Skin of body (tissue), 1 donor: Measurements from ENCODE around the gene TCF25. TPM values are rescaled to one million over a fixed set of nuclear protein-coding genes. Genes with fewer than 3 reads are reported as not detected.

Source experiments
- total RNA-seq: library from RNA; depleted of rRNA; stranded (reverse); fragments of >200 nt; gene quantifications from one replicate; pipeline ENCODE4 v1.2.3, GENCODE V29; 2014

The TCF25 gene
- total RNA-seq, 1 donor from 2014 or later = 109 TPM

Other genes starting within 250 kb of the TCF25 start
- gene CHMP1A, start 215.9 kb upstream of the TCF25 start, total RNA-seq = 38.2 TPM
- 3.4 TPM for gene SPATA33, start 215.8 kb upstream of the TCF25 start, total RNA-seq
- gene CDK10, start 186.9 kb upstream of the TCF25 start, total RNA-seq = 28.5 TPM
- 6.2 TPM for gene SPATA2L, start 171.9 kb upstream of the TCF25 start, total RNA-seq
- 3.5 TPM for gene VPS9D1, start 152.7 kb upstream of the TCF25 start, total RNA-seq
- gene ZNF276, start 152.1 kb upstream of the TCF25 start, total RNA-seq = 29.4 TPM
- 17.2 TPM for gene FANCA, start 56.9 kb upstream of the TCF25 start, total RNA-seq
- 3.6 TPM for gene SPIRE2, start 45.1 kb upstream of the TCF25 start, total RNA-seq
- gene MC1R, start 45.3 kb downstream of the TCF25 start, total RNA-seq = 2.2 TPM
- gene TUBB3, start 49.8 kb downstream of the TCF25 start, total RNA-seq = 7.6 TPM
- gene DEF8, start 75.2 kb downstream of the TCF25 start, total RNA-seq = 35.7 TPM
- 0.79 TPM for gene DBNDD1, start 145.9 kb downstream of the TCF25 start, total RNA-seq
- not detected for gene PRDM7, start 203.7 kb downstream of the TCF25 start, total RNA-seq